Hepatocyte (in vitro differentiated cells): Measurements from ENCODE around the gene CLDN19.

Experiments
- EZH2 ChIP-seq: fragments of 200-600 bp; sonication (generic); IDR thresholded peaks from 2 replicates; pipeline ENCODE4 v1.6.1; 2016; ENCODE audit warnings: antibody characterized with exemption, mild to moderate bottlenecking, borderline replicate concordance
- TF ChIP-seq, protein P1 (sequence below): fragments of 200-600 bp; sonication (generic); IDR thresholded peaks from 2 replicates; pipeline ENCODE4 v1.5.1; 2016; ENCODE audit warnings: antibody characterized with exemption, mild to moderate bottlenecking; ENCODE audit not compliant: poor library complexity

DNA sequence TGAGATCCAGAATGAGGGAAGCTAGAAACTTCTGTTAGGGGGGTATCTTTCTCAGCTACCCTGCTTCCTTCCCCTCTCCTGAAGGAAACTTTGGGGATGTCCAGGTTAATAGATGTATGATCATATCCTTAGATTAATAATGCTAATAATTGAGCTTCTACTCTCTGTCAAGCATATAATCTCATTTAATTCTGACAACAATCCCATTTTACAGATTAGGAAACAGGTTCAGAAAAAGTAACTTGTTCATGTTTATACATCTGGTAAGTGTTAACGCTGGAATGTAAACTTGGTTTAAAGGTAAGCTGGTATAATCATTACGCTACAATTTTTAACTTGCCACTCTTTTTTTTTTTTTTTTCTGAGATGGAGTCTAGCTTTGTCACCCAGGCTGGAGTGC lies 43.1 kb upstream of the CLDN19 start:
- TF ChIP-seq, protein P1, sequence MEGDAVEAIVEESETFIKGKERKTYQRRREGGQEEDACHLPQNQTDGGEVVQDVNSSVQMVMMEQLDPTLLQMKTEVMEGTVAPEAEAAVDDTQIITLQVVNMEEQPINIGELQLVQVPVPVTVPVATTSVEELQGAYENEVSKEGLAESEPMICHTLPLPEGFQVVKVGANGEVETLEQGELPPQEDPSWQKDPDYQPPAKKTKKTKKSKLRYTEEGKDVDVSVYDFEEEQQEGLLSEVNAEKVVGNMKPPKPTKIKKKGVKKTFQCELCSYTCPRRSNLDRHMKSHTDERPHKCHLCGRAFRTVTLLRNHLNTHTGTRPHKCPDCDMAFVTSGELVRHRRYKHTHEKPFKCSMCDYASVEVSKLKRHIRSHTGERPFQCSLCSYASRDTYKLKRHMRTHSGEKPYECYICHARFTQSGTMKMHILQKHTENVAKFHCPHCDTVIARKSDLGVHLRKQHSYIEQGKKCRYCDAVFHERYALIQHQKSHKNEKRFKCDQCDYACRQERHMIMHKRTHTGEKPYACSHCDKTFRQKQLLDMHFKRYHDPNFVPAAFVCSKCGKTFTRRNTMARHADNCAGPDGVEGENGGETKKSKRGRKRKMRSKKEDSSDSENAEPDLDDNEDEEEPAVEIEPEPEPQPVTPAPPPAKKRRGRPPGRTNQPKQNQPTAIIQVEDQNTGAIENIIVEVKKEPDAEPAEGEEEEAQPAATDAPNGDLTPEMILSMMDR: no peak
- no peak for TF ChIP-seq EZH2
